22Rv1 (cell line): ENCODE results near the gene ESR2.

ENCODE experiments used
- CTCF ChIP-seq: fragments of 450-650 bp; IDR thresholded peaks from 2 replicates; pipeline ENCODE4 v1.5.1; 2017; ENCODE audit warnings: mild to moderate bottlenecking
- ZFX ChIP-seq: fragments of 450-650 bp; IDR thresholded peaks from 2 replicates; pipeline ENCODE4 v1.6.1; 2017; ENCODE audit warnings: antibody characterized with exemption, borderline replicate concordance

- TF ChIP-seq CTCF (no peak), ZFX (no peak)
Observed at GRCh38 chr14:64266239-64266638, 27.9 kb downstream of the ESR2 start.
